ENCODE measurements around the gene ROBO1. TPM values are rescaled to one million over a fixed set of nuclear protein-coding genes. Genes with fewer than 3 reads are reported as not detected.
"Not testable (repeated sequence)": the region's sequence is repeated elsewhere in the genome, so short reads cannot be mapped to it uniquely, and the experiment has no call there.

The ROBO1 gene
- total RNA-seq, 2 experiments from 2014 or later: 3.0 to 3.1 TPM

- H3K9me3 Mint-ChIP-seq (ENCODE audit: insufficient read depth): peaks cover 4% of the 10 kb centered on the region
- ChIA-PET POLR2A (no interaction called here), CTCF (no interaction called here)
- no peaks in the 10 kb centered on the region for H3K4me1 Mint-ChIP-seq (ENCODE audit: low read depth)
- H3K27me3 Mint-ChIP-seq (ENCODE audit: low read depth): no peaks in the 10 kb centered on the region
- ATAC-seq: no peak
- no peak overlapping the region for H3K27ac Mint-ChIP-seq
- H3K4me3 Mint-ChIP-seq: no peak overlapping the region
- no peak for DNase-seq
- H3K36me3 Mint-ChIP-seq (ENCODE audit: low read depth): no peaks in the 10 kb centered on the region
Observed at GRCh38 chr3:78762121-78762520, 1005.7 kb downstream of the ROBO1 start.

GRCh38 chr3:78761126-78761525 is 1006.7 kb downstream of the ROBO1 start:
- Mint-ChIP-seq H3K27me3 (ENCODE audit: low read depth) (no peaks in the 10 kb centered on the region), H3K27ac (no peak overlapping the region), H3K4me3 (no peak overlapping the region), H3K36me3 (ENCODE audit: low read depth) (no peaks in the 10 kb centered on the region), H3K9me3 (ENCODE audit: insufficient read depth) (peaks cover 4% of the 10 kb centered on the region), H3K4me1 (ENCODE audit: low read depth) (no peaks in the 10 kb centered on the region)
- DNase-seq (no peak), ATAC-seq (no peak)
- ChIA-PET CTCF (no interaction called here), POLR2A (no interaction called here)

GRCh38 chr3:78757731-78758130 is 1010.1 kb downstream of the ROBO1 start:
- Mint-ChIP-seq H3K4me1 (ENCODE audit: low read depth) (no peaks in the 10 kb centered on the region), H3K4me3 (no peak overlapping the region), H3K27me3 (ENCODE audit: low read depth) (no peaks in the 10 kb centered on the region), H3K9me3 (ENCODE audit: insufficient read depth) (peaks cover 4% of the 10 kb centered on the region), H3K36me3 (ENCODE audit: low read depth) (no peaks in the 10 kb centered on the region), H3K27ac (no peak overlapping the region)
- POLR2A ChIA-PET: interaction anchor here (0.8 kb wide), 1 partner anchor 32 kb away, joined by 3 read pairs; no protein-coding TSS in a partner anchor
- ATAC-seq (no peak), DNase-seq (no peak)
- CTCF ChIA-PET: no interaction called here

- ChIA-PET POLR2A (no interaction called here), CTCF (no interaction called here)
- DNase-seq (no peak), ATAC-seq (no peak)
- Mint-ChIP-seq H3K27ac (no peak overlapping the region), H3K4me3 (no peak overlapping the region), H3K9me3 (ENCODE audit: insufficient read depth) (no peaks in the 10 kb centered on the region), H3K36me3 (ENCODE audit: low read depth) (no peaks in the 10 kb centered on the region), H3K4me1 (ENCODE audit: low read depth) (no peaks in the 10 kb centered on the region), H3K27me3 (ENCODE audit: low read depth) (no peaks in the 10 kb centered on the region)
Observed at GRCh38 chr3:78754066-78754743, 1013.6 kb downstream of the ROBO1 start.

GRCh38 chr3:78751266-78751665 is 1016.5 kb downstream of the ROBO1 start:
- H3K4me3 Mint-ChIP-seq: no peak overlapping the region
- no peaks in the 10 kb centered on the region for H3K9me3 Mint-ChIP-seq (ENCODE audit: insufficient read depth)
- no peaks in the 10 kb centered on the region for H3K36me3 Mint-ChIP-seq (ENCODE audit: low read depth)
- CTCF ChIA-PET: no interaction called here
- no peak overlapping the region for H3K27ac Mint-ChIP-seq
- no peaks in the 10 kb centered on the region for H3K4me1 Mint-ChIP-seq (ENCODE audit: low read depth)
- POLR2A ChIA-PET: no interaction called here
- ATAC-seq (no peak), DNase-seq (no peak)
- no peaks in the 10 kb centered on the region for H3K27me3 Mint-ChIP-seq (ENCODE audit: low read depth)

- H3K27me3 Mint-ChIP-seq (ENCODE audit: low read depth); CTCF ChIA-PET; H3K4me3 Mint-ChIP-seq; H3K9me3 Mint-ChIP-seq (ENCODE audit: insufficient read depth); DNase-seq; ATAC-seq; H3K27ac Mint-ChIP-seq; H3K4me1 Mint-ChIP-seq (ENCODE audit: low read depth); POLR2A ChIA-PET; H3K36me3 Mint-ChIP-seq (ENCODE audit: low read depth): not testable (repeated sequence)
Observed at GRCh38 chr3:78750291-78750690, 1017.5 kb downstream of the ROBO1 start.

GRCh38 chr3:78749056-78749455 is 1018.7 kb downstream of the ROBO1 start:
- no peak overlapping the region for H3K4me3 Mint-ChIP-seq
- H3K4me1 Mint-ChIP-seq (ENCODE audit: low read depth): no peaks in the 10 kb centered on the region
- H3K27me3 Mint-ChIP-seq (ENCODE audit: low read depth): no peaks in the 10 kb centered on the region
- ChIA-PET CTCF (no interaction called here), POLR2A (no interaction called here)
- H3K27ac Mint-ChIP-seq: no peak overlapping the region
- DNase-seq (no peak), ATAC-seq (no peak)
- no peaks in the 10 kb centered on the region for H3K9me3 Mint-ChIP-seq (ENCODE audit: insufficient read depth)
- no peaks in the 10 kb centered on the region for H3K36me3 Mint-ChIP-seq (ENCODE audit: low read depth)

GRCh38 chr3:78745847-78746246 is 1022.0 kb downstream of the ROBO1 start:
- no peaks in the 10 kb centered on the region for H3K4me1 Mint-ChIP-seq (ENCODE audit: low read depth)
- DNase-seq: no peak
- ChIA-PET POLR2A (no interaction called here), CTCF (no interaction called here)
- no peaks in the 10 kb centered on the region for H3K27me3 Mint-ChIP-seq (ENCODE audit: low read depth)
- H3K36me3 Mint-ChIP-seq (ENCODE audit: low read depth): no peaks in the 10 kb centered on the region
- H3K9me3 Mint-ChIP-seq (ENCODE audit: insufficient read depth): peaks cover 3% of the 10 kb centered on the region
- ATAC-seq: no peak
- no peak overlapping the region for H3K4me3 Mint-ChIP-seq
- no peak overlapping the region for H3K27ac Mint-ChIP-seq

GRCh38 chr3:78742491-78742890 is 1025.3 kb downstream of the ROBO1 start:
- no peaks in the 10 kb centered on the region for H3K36me3 Mint-ChIP-seq (ENCODE audit: low read depth)

GRCh38 chr3:78742041-78742440 is 1025.8 kb downstream of the ROBO1 start:
- CTCF ChIA-PET: no interaction called here
- no peak overlapping the region for H3K4me3 Mint-ChIP-seq
- POLR2A ChIA-PET: no interaction called here
- H3K36me3 Mint-ChIP-seq (ENCODE audit: low read depth): no peaks in the 10 kb centered on the region
- no peak overlapping the region for H3K27ac Mint-ChIP-seq
- no peak for DNase-seq
- H3K4me1 Mint-ChIP-seq (ENCODE audit: low read depth): no peaks in the 10 kb centered on the region
- peaks cover 3% of the 10 kb centered on the region for H3K9me3 Mint-ChIP-seq (ENCODE audit: insufficient read depth)
- no peaks in the 10 kb centered on the region for H3K27me3 Mint-ChIP-seq (ENCODE audit: low read depth)
- no peak for ATAC-seq

More at GRCh38 chr3:78742491-78742890, 1025.3 kb downstream of the ROBO1 start:
- Mint-ChIP-seq H3K27me3 (ENCODE audit: low read depth) (no peaks in the 10 kb centered on the region), H3K27ac (no peak overlapping the region), H3K9me3 (ENCODE audit: insufficient read depth) (peaks cover 3% of the 10 kb centered on the region), H3K4me3 (no peak overlapping the region), H3K4me1 (ENCODE audit: low read depth) (no peaks in the 10 kb centered on the region)
- ATAC-seq (no peak), DNase-seq (no peak)
- POLR2A ChIA-PET: no interaction called here
- CTCF ChIA-PET: no interaction called here

- Mint-ChIP-seq H3K4me3 (no peak overlapping the region), H3K4me1 (ENCODE audit: low read depth) (no peaks in the 10 kb centered on the region), H3K27ac (no peak overlapping the region), H3K9me3 (ENCODE audit: insufficient read depth) (peaks cover 3% of the 10 kb centered on the region), H3K36me3 (ENCODE audit: low read depth) (no peaks in the 10 kb centered on the region), H3K27me3 (ENCODE audit: low read depth) (no peaks in the 10 kb centered on the region)
- CTCF ChIA-PET: no interaction called here
- DNase-seq (no peak), ATAC-seq (no peak)
- POLR2A ChIA-PET: no interaction called here
Observed at GRCh38 chr3:78741066-78741645, 1026.6 kb downstream of the ROBO1 start.

GRCh38 chr3:78738833-78739232 is 1029.0 kb downstream of the ROBO1 start:
- ChIA-PET CTCF (no interaction called here), POLR2A (no interaction called here)
- no peaks in the 10 kb centered on the region for H3K27me3 Mint-ChIP-seq (ENCODE audit: low read depth)
- no peak for ATAC-seq
- H3K4me1 Mint-ChIP-seq (ENCODE audit: low read depth): no peaks in the 10 kb centered on the region
- peaks cover 3% of the 10 kb centered on the region for H3K9me3 Mint-ChIP-seq (ENCODE audit: insufficient read depth)
- H3K4me3 Mint-ChIP-seq: no peak overlapping the region
- H3K27ac Mint-ChIP-seq: no peak overlapping the region
- H3K36me3 Mint-ChIP-seq (ENCODE audit: low read depth): no peaks in the 10 kb centered on the region
- no peak for DNase-seq

- CTCF ChIA-PET: no interaction called here
Observed at GRCh38 chr3:78737988-78738387, 1029.8 kb downstream of the ROBO1 start.

More at GRCh38 chr3:78737988-78738387, 1029.8 kb downstream of the ROBO1 start:
- H3K27me3 Mint-ChIP-seq (ENCODE audit: low read depth): no peaks in the 10 kb centered on the region
- H3K4me3 Mint-ChIP-seq: no peak overlapping the region
- POLR2A ChIA-PET: no interaction called here
- H3K4me1 Mint-ChIP-seq (ENCODE audit: low read depth): no peaks in the 10 kb centered on the region
- no peak for ATAC-seq
- H3K27ac Mint-ChIP-seq: no peak overlapping the region
- H3K9me3 Mint-ChIP-seq (ENCODE audit: insufficient read depth): peaks cover 3% of the 10 kb centered on the region
- no peaks in the 10 kb centered on the region for H3K36me3 Mint-ChIP-seq (ENCODE audit: low read depth)
- DNase-seq: no peak

Measured in activated CD8-positive, alpha-beta T cell treated with anti-CD3 and anti-CD28 coated beads, Interleukin-2, amount 10 ng/mL, durations not matched to agents 7 days and 5 days (primary cell).